Body of pancreas (tissue), 4 donors: Measurements from ENCODE around the gene GRM1.

Source experiments
- CTCF ChIP-seq, 7 experiments: fragments of 450-650 bp in 4 of 7; fragments of 200-600 bp in 3 of 7; sonication (generic) in 3 of 7; IDR thresholded peaks; one replicate each; pipeline ENCODE4 v1.5.1; 2016 to 2019; ENCODE audit warnings: antibody characterized with exemption in 7 of 7
- POLR2A ChIP-seq, 3 donors: fragments of 450-650 bp; IDR thresholded peaks; one replicate each; pipeline ENCODE4 v1.6.1; 2016; ENCODE audit warnings: antibody characterized with exemption in 3 of 3, mild to moderate bottlenecking in 2 of 3

GRCh38 chr6:146286961-146287360 is 258.1 kb downstream of the GRM1 start:
- TF ChIP-seq POLR2A (IDR thresholded peaks at IDR 0.05) (no peak), CTCF (IDR thresholded peaks at IDR 0.05) (no peak)
